ENCODE results near the gene TSSK1B.
"Not testable (repeated sequence)": the region's sequence is repeated elsewhere in the genome, so short reads cannot be mapped to it uniquely, and the experiment has no call there.

TSSK1B gene

DNA sequence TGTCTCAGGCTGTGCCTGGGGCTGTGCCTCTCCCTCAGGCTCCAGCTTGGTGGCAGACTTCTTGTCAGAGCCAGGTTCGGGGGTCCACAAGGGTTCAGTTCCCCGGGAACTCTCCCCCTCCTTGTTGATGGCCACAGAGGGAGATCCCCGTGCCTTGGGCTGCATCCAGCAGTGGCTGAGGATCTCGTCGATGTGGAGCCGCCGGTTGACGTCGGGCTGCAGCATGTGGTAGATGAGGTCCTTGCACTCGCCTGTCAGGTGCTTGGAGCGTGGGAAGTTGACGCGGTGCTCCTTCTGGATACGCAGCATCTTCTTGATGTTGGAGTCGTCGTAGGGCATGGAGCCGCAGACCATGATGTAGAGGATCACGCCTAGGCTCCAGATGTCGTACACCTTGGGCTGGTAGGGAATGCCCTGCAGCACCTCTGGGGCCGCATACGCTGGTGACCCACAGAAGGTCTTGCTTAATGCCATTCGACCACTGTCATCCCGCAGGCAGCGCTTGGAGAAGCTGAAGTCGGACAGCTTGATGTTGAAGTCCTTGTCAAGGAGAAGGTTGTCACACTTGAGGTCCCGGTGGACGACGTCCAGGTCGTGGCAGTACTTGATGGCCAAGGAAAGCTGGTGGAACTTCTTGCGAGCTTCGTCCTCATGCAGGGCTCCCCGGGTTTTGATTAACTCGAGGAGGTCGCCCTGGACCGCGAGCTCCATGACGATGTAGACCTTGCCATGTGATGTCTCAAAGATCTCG lies 752 bp downstream of the TSSK1B start:
- Mint-ChIP-seq H3K27me3 (no peaks in the 10 kb centered on the region), H3K27ac (no peak overlapping the region), H3K4me1 (no peaks in the 10 kb centered on the region), H3K9me3 (no peaks in the 10 kb centered on the region), H3K4me3 (no peak overlapping the region), H3K36me3 (ENCODE audit: low read depth) (no peaks in the 10 kb centered on the region)
- DNase-seq (no peak), ATAC-seq (no peak)

DNA sequence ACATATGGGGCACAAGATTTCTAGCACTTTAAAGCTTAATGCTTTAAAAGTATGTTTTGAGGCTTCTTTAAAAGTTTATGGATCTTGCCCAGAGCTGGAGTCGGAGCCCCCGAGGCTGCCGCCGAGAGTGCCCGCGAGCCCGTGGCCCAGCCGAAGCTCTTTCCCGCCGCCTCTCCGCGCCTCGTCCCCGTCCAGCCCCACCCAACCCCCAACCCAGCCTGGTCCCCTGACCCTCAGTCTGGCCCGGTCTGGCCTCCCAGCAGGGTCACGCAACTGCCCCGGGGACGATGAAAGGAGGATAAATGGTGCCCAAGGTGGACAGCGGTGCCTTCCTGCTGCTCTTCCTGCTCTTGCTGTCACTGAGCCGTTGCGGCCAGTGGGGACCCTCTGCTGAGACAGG lies 1.7 kb downstream of the TSSK1B start:
- Mint-ChIP-seq H3K27me3 (no peaks in the 10 kb centered on the region), H3K4me1 (no peaks in the 10 kb centered on the region), H3K9me3 (no peaks in the 10 kb centered on the region), H3K4me3 (no peak overlapping the region), H3K27ac (no peak overlapping the region), H3K36me3 (ENCODE audit: low read depth) (no peaks in the 10 kb centered on the region)
- DNase-seq (no peak), ATAC-seq (no peak)

DNA sequence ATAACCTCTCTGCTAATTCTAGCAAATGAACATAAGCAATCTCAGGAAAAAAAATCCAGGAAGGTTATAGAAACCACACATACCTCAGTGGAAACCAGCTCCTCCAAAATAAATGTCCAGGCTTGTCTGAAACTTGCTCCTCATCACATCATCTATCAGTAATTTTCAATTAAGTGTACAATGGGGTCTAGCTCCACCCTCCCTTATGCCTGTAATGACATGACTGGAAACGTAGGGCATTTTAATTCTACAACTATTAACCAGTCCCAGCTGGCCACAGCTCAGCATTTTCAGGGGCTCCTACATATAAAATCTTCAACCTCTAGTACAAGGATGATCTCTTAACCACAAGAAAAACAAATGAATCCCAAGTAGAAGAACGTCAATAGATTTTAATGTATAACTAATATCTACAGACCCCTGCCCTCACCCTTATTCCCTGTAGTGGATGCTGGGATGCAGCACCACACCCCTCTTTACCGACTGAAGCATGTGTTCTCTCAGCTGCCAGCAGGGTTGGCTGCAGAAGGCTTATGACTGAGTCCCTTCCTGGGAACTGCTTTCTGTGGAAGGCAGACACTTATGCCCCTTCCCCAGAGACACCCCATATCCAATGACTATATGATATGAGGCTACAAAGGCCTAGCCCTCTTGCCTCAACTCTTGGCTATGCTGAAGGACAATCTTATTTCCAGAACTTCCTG lies 6.8 kb downstream of the TSSK1B start:
- no peaks in the 10 kb centered on the region for H3K36me3 Mint-ChIP-seq (ENCODE audit: low read depth)
- no peak for ATAC-seq
- H3K27me3 Mint-ChIP-seq: no peaks in the 10 kb centered on the region
- H3K9me3 Mint-ChIP-seq: no peaks in the 10 kb centered on the region
- H3K27ac Mint-ChIP-seq: no peak overlapping the region
- no peak for DNase-seq
- H3K4me1 Mint-ChIP-seq: no peaks in the 10 kb centered on the region
- H3K4me3 Mint-ChIP-seq: no peak overlapping the region

DNA sequence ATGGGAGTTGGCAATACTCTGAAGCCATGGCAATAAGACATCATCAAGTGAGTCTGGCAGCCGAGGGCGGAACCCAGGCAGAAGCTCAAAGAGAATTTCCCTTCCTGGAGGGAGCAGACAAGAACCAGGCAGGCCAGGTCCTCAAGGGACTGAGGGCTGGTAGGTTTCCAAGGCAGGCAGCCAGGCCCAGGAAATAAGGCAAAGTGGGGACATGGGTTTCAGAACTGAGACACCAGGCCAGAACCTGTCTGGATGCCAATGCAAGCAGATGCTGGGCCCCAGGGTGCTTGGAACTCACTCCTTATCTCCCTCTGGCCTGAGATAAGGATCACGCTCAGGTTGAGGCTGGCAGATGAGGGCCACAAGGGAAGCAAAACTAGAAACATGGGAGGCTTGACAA lies 8.9 kb downstream of the TSSK1B start:
- DNase-seq (no peak), ATAC-seq (no peak)
- Mint-ChIP-seq H3K9me3 (no peaks in the 10 kb centered on the region), H3K4me1 (no peaks in the 10 kb centered on the region), H3K4me3 (no peak overlapping the region), H3K27ac (no peak overlapping the region), H3K36me3 (ENCODE audit: low read depth) (no peaks in the 10 kb centered on the region), H3K27me3 (no peaks in the 10 kb centered on the region)

DNA sequence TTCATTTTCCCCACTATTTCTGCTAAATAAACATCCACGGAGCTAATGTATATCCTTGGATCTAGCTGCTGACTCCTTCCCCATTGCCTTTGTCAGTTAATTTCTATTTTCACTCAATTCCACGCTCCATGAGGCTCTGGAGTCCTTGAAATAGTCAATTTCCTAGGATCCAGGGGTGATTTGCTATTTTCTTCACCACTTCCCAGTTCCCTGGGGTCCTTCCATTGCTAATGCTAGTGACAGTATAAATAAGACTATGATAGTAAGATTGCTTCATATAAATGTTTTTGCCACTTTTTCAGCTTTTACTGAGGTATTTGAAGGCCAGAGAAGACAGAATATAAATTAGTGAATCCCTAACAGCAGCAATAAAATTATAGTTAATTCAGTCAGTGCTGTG lies 13.1 kb downstream of the TSSK1B start:
- Mint-ChIP-seq H3K4me1 (no peaks in the 10 kb centered on the region), H3K4me3 (no peak overlapping the region), H3K9me3 (no peaks in the 10 kb centered on the region), H3K27me3 (no peaks in the 10 kb centered on the region), H3K36me3 (ENCODE audit: low read depth) (no peaks in the 10 kb centered on the region), H3K27ac (no peak overlapping the region)
- DNase-seq (no peak), ATAC-seq (no peak)

DNA sequence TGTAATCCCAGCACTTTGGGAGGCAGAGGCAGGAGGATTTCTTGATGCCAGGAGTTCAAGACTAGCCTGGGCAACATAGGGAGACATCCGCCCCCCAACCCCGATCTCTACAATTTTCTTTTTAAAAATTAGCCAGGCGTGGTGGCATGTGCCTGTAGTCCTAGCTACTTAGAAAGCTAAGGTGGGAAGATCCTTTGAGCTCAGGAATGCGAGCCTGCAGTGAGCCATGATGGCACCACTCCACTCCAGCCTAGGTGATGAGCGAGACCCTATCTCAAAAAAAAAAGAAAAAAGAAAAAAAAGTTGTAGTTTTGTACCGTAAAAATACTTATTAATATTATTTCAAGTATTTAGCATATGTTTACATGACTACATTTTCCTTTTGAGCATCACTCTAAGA lies 29.3 kb downstream of the TSSK1B start:
- H3K27me3 Mint-ChIP-seq: peaks cover 4% of the 10 kb centered on the region

DNA sequence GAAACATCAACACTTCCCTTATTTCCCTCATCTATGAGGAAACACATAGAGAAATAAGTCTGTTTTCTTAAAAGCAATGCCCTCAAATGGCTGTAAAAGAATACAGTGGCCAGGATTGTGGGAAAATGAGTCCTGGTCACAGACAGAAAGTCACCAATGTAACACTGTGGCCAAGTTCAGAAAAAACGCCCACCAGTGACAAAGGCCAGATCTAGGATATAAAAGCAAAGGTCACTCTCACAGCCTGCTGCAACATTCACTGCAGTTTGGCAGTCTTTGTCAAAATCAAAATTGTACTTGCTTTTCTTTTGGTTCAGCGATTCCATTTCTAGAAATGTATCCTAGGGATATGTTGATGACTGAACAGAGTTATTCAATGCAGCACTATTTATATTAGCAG lies 30.5 kb downstream of the TSSK1B start:
- no peak overlapping the region for H3K27ac Mint-ChIP-seq
- H3K9me3 Mint-ChIP-seq: no peaks in the 10 kb centered on the region
- DNase-seq: no peak
- H3K4me1 Mint-ChIP-seq: no peaks in the 10 kb centered on the region
- no peak overlapping the region for H3K4me3 Mint-ChIP-seq
- no peaks in the 10 kb centered on the region for H3K36me3 Mint-ChIP-seq (ENCODE audit: low read depth)
- peaks cover 4% of the 10 kb centered on the region for H3K27me3 Mint-ChIP-seq
- no peak for ATAC-seq

More for the DNA sequence above, 29.3 kb downstream of the TSSK1B start:
- Mint-ChIP-seq H3K4me3 (no peak overlapping the region), H3K4me1 (no peaks in the 10 kb centered on the region), H3K27ac (no peak overlapping the region), H3K36me3 (ENCODE audit: low read depth) (no peaks in the 10 kb centered on the region), H3K9me3 (no peaks in the 10 kb centered on the region)
- ATAC-seq (no peak), DNase-seq (no peak)

DNA sequence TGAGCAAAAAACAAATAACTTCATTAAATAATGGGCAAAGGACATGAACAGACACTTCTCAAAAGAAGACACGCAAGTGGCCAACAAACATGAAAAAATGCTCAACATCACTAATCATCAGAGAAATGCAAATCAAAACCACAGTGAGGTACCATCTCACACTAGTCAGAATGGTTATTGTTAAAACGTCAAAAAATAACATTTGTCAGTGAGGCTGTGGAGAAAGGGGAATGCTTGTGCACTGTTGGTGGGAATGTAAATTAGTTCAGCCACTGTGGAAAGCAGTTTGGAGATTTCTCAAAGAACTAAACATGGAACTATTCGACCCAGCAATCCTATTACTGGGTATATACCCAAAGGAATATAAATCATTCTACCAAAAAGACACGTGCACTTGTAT lies 36.8 kb downstream of the TSSK1B start:
- not testable (repeated sequence) for H3K4me1 Mint-ChIP-seq; H3K4me3 Mint-ChIP-seq; H3K27ac Mint-ChIP-seq; H3K36me3 Mint-ChIP-seq (ENCODE audit: low read depth); H3K27me3 Mint-ChIP-seq; ATAC-seq; DNase-seq; H3K9me3 Mint-ChIP-seq

DNA sequence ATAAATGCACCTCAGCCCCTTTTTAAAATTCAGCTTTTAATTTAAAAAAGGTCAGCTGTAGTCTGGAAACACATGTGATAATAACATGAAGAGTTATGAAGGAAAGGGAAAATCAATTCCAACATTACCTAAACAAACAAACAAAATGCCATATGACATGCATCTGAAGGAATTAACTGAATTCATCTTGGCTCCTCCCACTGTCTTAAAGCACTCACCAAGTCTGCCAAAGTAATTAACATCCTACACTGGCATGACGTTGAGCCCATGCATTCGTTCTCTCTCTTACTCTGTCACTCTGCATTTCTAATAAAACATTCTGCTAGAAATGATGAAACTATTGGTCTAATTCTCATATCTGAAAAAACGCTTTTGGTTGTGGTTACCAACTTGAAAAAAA lies 37.7 kb downstream of the TSSK1B start:
- DNase-seq (no peak), ATAC-seq (no peak)
- Mint-ChIP-seq H3K27ac (no peak overlapping the region), H3K27me3 (no peaks in the 10 kb centered on the region), H3K9me3 (no peaks in the 10 kb centered on the region), H3K36me3 (ENCODE audit: low read depth) (no peaks in the 10 kb centered on the region), H3K4me1 (no peaks in the 10 kb centered on the region), H3K4me3 (no peak overlapping the region)

DNA sequence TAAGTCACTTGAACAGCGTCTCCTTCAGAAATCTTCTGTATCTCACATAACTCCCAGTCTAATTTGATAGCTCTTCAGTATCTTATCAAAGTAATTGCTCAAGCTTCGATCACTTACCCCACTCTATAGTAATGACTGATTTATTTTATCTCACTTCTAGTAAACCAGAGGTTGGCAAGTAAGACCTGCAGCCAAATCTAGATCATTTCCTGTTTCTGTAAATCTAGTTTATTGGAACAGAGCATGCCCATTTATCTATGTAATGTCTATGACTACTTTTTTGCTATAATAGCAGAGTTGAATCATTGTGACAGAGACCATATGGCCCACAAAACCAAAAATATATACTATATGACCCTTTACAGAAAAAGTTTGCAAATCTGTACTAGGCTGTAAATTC lies 40.1 kb downstream of the TSSK1B start:
- no peak overlapping the region for H3K27ac Mint-ChIP-seq
- H3K9me3 Mint-ChIP-seq: no peaks in the 10 kb centered on the region
- H3K36me3 Mint-ChIP-seq (ENCODE audit: low read depth): no peaks in the 10 kb centered on the region
- DNase-seq (no peak), ATAC-seq (no peak)
- H3K4me3 Mint-ChIP-seq: no peak overlapping the region
- H3K27me3 Mint-ChIP-seq: peaks cover 5% of the 10 kb centered on the region
- H3K4me1 Mint-ChIP-seq: no peaks in the 10 kb centered on the region

DNA sequence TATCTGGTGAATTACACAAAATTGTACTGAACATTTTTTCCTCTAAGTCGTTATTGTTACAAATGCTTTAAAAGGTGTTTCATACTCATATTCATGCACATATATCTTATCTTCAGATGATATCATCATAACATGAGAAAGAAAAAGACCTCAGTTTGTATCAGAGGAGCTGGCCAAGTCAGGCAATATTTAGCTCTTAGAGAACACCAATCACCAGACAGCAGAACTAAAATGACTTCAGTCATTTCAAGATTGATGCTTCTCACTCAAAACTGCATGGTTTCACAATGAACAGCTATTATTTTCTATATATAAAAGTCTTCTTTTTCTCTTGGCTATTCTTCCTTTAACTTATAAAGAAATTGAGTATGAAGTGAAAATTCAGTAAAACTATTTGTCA lies 44.6 kb downstream of the TSSK1B start:
- Mint-ChIP-seq H3K4me1 (no peaks in the 10 kb centered on the region), H3K27me3 (peaks cover 17% of the 10 kb centered on the region), H3K27ac (no peak overlapping the region), H3K4me3 (no peak overlapping the region), H3K36me3 (ENCODE audit: low read depth) (no peaks in the 10 kb centered on the region), H3K9me3 (no peaks in the 10 kb centered on the region)
- DNase-seq (no peak), ATAC-seq (no peak)

DNA sequence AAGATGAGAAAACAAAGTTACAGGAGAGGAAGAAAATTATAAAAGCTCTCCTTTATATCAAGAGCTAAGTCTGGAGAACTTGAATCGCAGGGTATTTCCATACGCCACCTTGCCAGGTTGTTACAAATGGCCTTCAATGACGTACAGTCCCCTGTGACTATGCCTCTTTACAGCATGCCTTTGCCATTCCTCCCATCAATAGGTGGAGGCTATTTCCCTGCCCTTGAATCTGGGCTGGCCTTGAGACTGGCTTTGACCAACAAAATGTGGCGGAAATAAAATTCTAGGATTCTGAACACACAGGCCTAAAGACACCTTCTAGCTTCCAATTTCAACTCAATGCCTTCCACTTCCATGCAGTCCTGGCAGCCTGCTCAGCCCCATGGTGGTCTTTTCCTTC lies 45.7 kb downstream of the TSSK1B start:
- Mint-ChIP-seq H3K27ac (no peak overlapping the region), H3K27me3 (peaks cover 22% of the 10 kb centered on the region), H3K9me3 (no peaks in the 10 kb centered on the region), H3K4me1 (no peaks in the 10 kb centered on the region), H3K4me3 (no peak overlapping the region), H3K36me3 (ENCODE audit: low read depth) (no peaks in the 10 kb centered on the region)
- ATAC-seq (no peak), DNase-seq (no peak)

DNA sequence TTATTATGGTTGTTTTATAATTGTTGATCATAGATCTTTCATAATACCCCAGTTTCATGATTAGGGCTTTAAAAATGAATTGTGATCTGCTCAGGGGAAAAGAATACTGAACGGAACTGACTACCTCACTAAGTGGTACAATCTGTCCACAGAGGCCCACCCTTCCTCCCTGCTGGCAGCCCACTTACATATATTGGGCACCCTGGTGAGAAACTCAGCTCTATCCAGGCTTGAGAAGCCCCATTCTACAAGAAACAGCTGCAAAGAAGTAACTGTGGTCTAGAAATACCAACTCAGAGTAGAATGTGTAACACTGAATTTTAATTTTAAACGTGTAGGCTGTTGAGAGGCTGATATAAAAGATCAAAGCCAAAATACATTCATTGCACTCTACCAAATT lies 46.9 kb downstream of the TSSK1B start:
- ATAC-seq (no peak), DNase-seq (no peak)
- Mint-ChIP-seq H3K4me3 (no peak overlapping the region), H3K9me3 (no peaks in the 10 kb centered on the region), H3K27me3 (peaks cover 32% of the 10 kb centered on the region), H3K36me3 (ENCODE audit: low read depth) (no peaks in the 10 kb centered on the region), H3K27ac (no peak overlapping the region), H3K4me1 (no peaks in the 10 kb centered on the region)

DNA sequence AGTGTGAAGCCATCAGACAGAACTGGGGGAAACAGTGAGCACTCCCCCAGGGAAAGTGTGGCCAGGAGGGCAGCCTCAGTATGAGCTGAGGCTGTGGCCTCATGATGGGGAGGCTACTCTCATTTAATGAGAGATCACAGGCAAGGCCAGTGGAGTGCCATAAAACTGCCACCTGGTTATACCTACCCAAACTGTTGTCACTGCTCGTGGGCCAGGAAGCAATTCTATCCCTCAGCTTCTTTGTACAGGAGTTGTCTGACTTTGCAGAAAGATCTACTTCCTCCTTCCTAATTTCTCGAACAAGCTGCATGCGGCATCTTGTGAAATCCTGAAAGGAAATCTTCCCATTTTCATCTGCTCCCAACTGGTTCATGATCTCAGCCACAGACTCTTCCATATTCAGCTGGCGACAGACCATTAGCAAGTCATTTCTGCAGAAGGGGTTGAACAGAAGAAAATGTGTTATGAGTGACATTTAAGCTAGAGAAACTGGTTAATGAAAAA lies 50.0 kb downstream of the TSSK1B start:
- H3K4me1 Mint-ChIP-seq: peaks cover 10% of the 10 kb centered on the region
- peaks cover 35% of the 10 kb centered on the region for H3K27me3 Mint-ChIP-seq
- no peak overlapping the region for H3K27ac Mint-ChIP-seq
- no peak for DNase-seq
- no peaks in the 10 kb centered on the region for H3K36me3 Mint-ChIP-seq (ENCODE audit: low read depth)
- ATAC-seq: no peak
- no peak overlapping the region for H3K4me3 Mint-ChIP-seq
- H3K9me3 Mint-ChIP-seq: no peaks in the 10 kb centered on the region

DNA sequence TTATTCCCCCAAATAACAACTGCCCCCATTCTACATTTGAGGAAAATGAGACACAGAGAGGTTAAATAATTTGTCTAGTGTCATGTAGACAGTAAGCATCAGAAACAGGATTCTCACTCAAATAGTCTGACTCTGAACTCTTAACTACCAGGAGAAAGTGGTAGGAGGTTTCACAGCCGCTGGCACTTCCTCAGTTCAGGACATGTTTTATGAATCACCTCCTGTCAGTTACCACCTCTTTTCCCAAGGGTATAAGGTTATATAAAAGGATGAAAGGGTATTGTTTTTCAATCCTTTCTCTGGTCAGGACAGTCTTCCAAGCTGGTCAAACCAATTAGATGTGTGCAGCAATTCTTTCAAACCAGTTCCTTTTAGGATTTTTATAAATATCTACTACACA lies 52.1 kb downstream of the TSSK1B start:
- peaks cover 22% of the 10 kb centered on the region for H3K4me1 Mint-ChIP-seq
- no peaks in the 10 kb centered on the region for H3K9me3 Mint-ChIP-seq
- no peaks in the 10 kb centered on the region for H3K36me3 Mint-ChIP-seq (ENCODE audit: low read depth)
- DNase-seq (no peak), ATAC-seq (no peak)
- peaks cover 28% of the 10 kb centered on the region for H3K27me3 Mint-ChIP-seq
- H3K27ac Mint-ChIP-seq: no peak overlapping the region
- H3K4me3 Mint-ChIP-seq: no peak overlapping the region
